ENCODE results near the gene ATRNL1.

- TF ChIP-seq CTCF (IDR thresholded peaks at IDR 0.05; ENCODE audit: borderline replicate concordance, extremely low read depth, low read length, poor library complexity, severe bottlenecking) (no peak), EZH2 (IDR thresholded peaks at IDR 0.05; ENCODE audit: borderline replicate concordance, low read depth, low read length, severe bottlenecking) (no peak)
Measured at GRCh38 chr10:115390607-115391006, 297.4 kb downstream of the ATRNL1 start.
